Caco-2 (cell line): ENCODE data around the gene BRD1. TPM values are rescaled to one million over a fixed set of nuclear protein-coding genes. Genes with fewer than 3 reads are reported as not detected.

Experiments used
- BruUV-seq: library from RNA; stranded (reverse); fragments of 400-500 nt; replicated peaks from 2 replicates; lab custom pipeline; 2021; lab: Mats Ljungman, UMichigan
- CTCF ChIA-PET: fragments of 300-600 bp; sonication (Branson Sonifier 250); formaldehyde crosslinking; loops from one replicate; lab custom pipeline; 2022; ENCODE audit warnings: antibody characterized with exemption; lab: Charles Lee
- POLR2A ChIA-PET: fragments of 300-600 bp; sonication (Branson Sonifier 250); formaldehyde crosslinking; loops from one replicate; lab custom pipeline; 2022; ENCODE audit warnings: antibody characterized with exemption; lab: Charles Lee
- DNase-seq, 2 experiments: peaks; one replicate each; pipeline versions ENCODE4 v3.0.0 to v3.0.0-alpha.2; 2020 to 2022
- H3K27me3 ChIP-seq: replicated peaks from 2 replicates; pipeline ENCODE4 v1.6.0; 2011; ENCODE audit warnings: low read length; ENCODE audit not compliant: control insufficient read depth, insufficient read depth
- H3K36me3 ChIP-seq: 2 replicates; pipeline ENCODE4 v1.5.1; 2011; ENCODE audit warnings: low read length; ENCODE audit not compliant: control insufficient read depth, insufficient read depth
- H3K4me1 ChIP-seq: fragments of 250-450 bp; sonication (Bioruptor Pico); 2 replicates; pipeline ENCODE4 v1.5.1; 2020; ENCODE audit warnings: mild to moderate bottlenecking
- H3K4me3 ChIP-seq: 2 replicates; pipeline ENCODE4 v1.5.1; 2011; ENCODE audit warnings: low read depth, mild to moderate bottlenecking, control low read depth, low read length
- H3K9me3 ChIP-seq: fragments of 250-450 bp; sonication (Bioruptor Pico); 2 replicates; pipeline ENCODE4 v1.5.1; 2020; ENCODE audit warnings: mild to moderate bottlenecking, moderate library complexity
- H3K27ac Mint-ChIP-seq: one replicate; pipeline ENCODE4 v1.8.0; 2022; ENCODE audit warnings: mixed read lengths; ENCODE audit not compliant: unreplicated experiment
- H3K27me3 Mint-ChIP-seq: one replicate; pipeline ENCODE4 v1.8.0; 2022; ENCODE audit warnings: mixed read lengths; ENCODE audit not compliant: insufficient read depth, unreplicated experiment
- H3K36me3 Mint-ChIP-seq: one replicate; pipeline ENCODE4 v1.8.0; 2022; ENCODE audit warnings: mild to moderate bottlenecking, mixed read lengths; ENCODE audit not compliant: insufficient read depth, unreplicated experiment
- H3K4me1 Mint-ChIP-seq: one replicate; pipeline ENCODE4 v1.8.0; 2022; ENCODE audit warnings: low read depth, mixed read lengths; ENCODE audit not compliant: unreplicated experiment
- H3K4me3 Mint-ChIP-seq: one replicate; pipeline ENCODE4 v1.8.0; 2022; ENCODE audit warnings: mild to moderate bottlenecking, moderate library complexity, mixed read lengths; ENCODE audit not compliant: unreplicated experiment
- H3K9me3 Mint-ChIP-seq: one replicate; pipeline ENCODE4 v1.8.0; 2022; ENCODE audit warnings: mixed read lengths; ENCODE audit not compliant: unreplicated experiment
- intact Hi-C: fragments of 100-400 bp; cut with micrococcal nuclease; formaldehyde crosslinking; loops from one replicate; pipeline ENCODE4 v1.10.0; 2022; ENCODE audit not compliant: unreplicated experiment
- total RNA-seq: library from RNA; stranded (reverse); gene quantifications from 2 replicates; pipeline ENCODE4 v1.2.3, GENCODE V29; 2022
- TF ChIP-seq, protein P1 (sequence below), 2 experiments: fragments of 200-600 bp in 1 of 2; IDR thresholded peaks; 1 replicate in 1 of 2; 2 replicates in 1 of 2; pipeline versions ENCODE4 v1.5.1 to v1.8.0; 2011 to 2022; ENCODE audit warnings: antibody characterized with exemption in 1 of 2, control low read depth in 1 of 2, inconsistent platforms in 1 of 2, low read depth in 1 of 2, low read length in 1 of 2, mild to moderate bottlenecking in 1 of 2, moderate library complexity in 1 of 2; ENCODE audit not compliant: insufficient read depth in 1 of 2, severe bottlenecking in 1 of 2, unreplicated experiment in 1 of 2

Gene BRD1
- total RNA-seq, 1 experiment from 2014 or later: 46.9 TPM

DNA sequence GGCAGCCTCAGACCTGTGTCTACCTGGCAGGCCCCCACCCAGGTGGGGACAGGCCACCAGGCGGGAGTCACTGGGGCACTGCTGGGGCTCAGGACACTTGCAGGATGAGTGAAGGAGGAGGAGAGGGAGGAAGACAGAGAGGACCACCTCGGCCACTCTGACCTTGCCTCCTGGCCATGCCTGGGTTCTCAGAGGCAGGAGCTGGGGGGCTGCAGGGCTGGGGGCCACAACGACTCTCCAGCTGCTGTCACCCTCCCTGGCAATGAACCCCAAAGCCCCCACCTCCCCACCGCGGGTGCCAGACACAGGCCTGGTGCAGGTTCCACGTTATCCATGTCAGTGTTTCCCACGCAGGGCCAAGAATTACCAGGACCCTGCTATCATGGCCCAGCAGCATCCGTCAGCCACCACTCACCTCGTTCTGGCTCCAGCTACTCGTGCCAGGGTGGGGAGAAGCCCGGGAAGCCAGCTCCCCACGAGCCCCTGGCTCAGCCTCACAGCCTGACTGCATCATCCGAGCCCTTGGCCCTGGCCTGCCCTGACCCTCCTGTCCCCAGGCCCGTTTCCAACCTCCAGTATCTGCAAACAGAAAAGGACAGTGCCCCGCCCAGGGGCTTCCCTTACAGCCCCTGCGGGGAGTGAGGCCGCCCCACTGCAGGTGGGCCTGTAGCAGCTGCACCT is 62.4 kb downstream of the BRD1 start:
- Mint-ChIP-seq H3K36me3 (peaks cover 39% of the 10 kb centered on the region), H3K27me3 (no peaks in the 10 kb centered on the region), H3K4me3 (no peak overlapping the region), H3K4me1 (no peaks in the 10 kb centered on the region), H3K27ac (no peak overlapping the region), H3K9me3 (peaks cover 18% of the 10 kb centered on the region)
- Histone ChIP-seq H3K4me3 (no peak overlapping the region), H3K27me3 (no peaks in the 10 kb centered on the region), H3K36me3 (no peaks in the 10 kb centered on the region), H3K4me1 (no peaks in the 10 kb centered on the region), H3K9me3 (peaks cover 12% of the 10 kb centered on the region)
- peak in 1 of 2 experiments; percentile 30 for DNase-seq
- TF ChIP-seq, protein P1, sequence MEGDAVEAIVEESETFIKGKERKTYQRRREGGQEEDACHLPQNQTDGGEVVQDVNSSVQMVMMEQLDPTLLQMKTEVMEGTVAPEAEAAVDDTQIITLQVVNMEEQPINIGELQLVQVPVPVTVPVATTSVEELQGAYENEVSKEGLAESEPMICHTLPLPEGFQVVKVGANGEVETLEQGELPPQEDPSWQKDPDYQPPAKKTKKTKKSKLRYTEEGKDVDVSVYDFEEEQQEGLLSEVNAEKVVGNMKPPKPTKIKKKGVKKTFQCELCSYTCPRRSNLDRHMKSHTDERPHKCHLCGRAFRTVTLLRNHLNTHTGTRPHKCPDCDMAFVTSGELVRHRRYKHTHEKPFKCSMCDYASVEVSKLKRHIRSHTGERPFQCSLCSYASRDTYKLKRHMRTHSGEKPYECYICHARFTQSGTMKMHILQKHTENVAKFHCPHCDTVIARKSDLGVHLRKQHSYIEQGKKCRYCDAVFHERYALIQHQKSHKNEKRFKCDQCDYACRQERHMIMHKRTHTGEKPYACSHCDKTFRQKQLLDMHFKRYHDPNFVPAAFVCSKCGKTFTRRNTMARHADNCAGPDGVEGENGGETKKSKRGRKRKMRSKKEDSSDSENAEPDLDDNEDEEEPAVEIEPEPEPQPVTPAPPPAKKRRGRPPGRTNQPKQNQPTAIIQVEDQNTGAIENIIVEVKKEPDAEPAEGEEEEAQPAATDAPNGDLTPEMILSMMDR (IDR thresholded peaks at IDR 0.05; ENCODE audit: insufficient read depth in 1 of 2, low read depth in 1 of 2, low read length in 1 of 2, severe bottlenecking in 1 of 2, unreplicated experiment in 1 of 2): no peak
- intact Hi-C loops: loop anchor here (5.0 kb wide), 1 partner anchor 267 kb away; no protein-coding TSS in a partner anchor
- ChIA-PET POLR2A (no interaction called here), CTCF (no interaction called here)
- no TSS peak for BruUV-seq

DNA sequence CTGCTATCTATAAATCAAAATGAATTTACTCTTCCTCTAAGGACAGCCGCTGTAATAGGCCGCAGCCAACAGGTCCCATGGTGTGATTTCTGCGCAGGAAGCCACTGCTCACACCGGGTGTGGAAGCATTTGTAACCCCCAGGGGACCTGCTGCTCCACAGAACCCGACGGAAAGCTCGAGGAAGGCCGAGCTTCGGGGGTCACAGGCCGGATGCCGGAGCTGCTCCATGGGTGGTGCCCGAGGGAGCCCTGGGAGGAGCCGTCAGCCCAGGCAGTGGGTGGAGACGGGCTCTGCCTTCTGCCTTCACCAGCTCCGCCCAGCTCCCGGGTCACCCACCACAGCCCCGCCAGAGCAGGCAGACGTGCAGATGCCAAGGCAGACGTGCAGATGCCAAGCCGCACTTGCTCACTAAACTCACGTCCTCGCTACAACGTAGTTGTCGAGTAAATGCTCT is 63.5 kb downstream of the BRD1 start:
- DNase-seq: no peak
- Histone ChIP-seq H3K4me1 (no peaks in the 10 kb centered on the region), H3K4me3 (no peak overlapping the region), H3K9me3 (peaks cover 12% of the 10 kb centered on the region), H3K27me3 (no peaks in the 10 kb centered on the region), H3K36me3 (no peaks in the 10 kb centered on the region)
- Mint-ChIP-seq H3K4me1 (no peaks in the 10 kb centered on the region), H3K27me3 (no peaks in the 10 kb centered on the region), H3K9me3 (peaks cover 18% of the 10 kb centered on the region), H3K27ac (no peak overlapping the region), H3K4me3 (no peak overlapping the region), H3K36me3 (peaks cover 31% of the 10 kb centered on the region)
- ChIA-PET CTCF (no interaction called here), POLR2A (no interaction called here)
- no TSS peak for BruUV-seq
- intact Hi-C loops: no loop called here
- TF ChIP-seq, protein P1 (IDR thresholded peaks at IDR 0.05; ENCODE audit: insufficient read depth in 1 of 2, low read depth in 1 of 2, low read length in 1 of 2, severe bottlenecking in 1 of 2, unreplicated experiment in 1 of 2): no peak

DNA sequence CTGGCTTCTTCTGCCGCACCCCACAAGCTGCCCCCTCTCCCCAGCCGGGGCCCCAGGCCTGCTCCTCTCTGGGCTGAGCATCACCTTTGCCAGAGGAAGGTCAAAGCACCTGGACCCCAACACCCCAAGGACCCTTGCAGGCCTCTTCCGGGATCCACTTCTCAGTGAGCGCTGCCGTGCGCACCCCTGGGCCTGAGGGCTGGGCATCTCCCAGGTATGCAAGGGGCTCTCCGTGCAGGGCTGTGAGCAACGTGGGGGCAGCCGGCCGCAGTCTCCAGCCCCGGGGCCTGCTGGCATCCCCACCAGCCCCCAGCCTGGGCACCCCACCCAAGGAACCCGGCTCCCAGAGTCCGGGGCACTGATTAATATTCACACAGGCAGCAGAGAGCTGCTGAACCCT is 64.0 kb downstream of the BRD1 start:
- Histone ChIP-seq H3K36me3 (no peaks in the 10 kb centered on the region), H3K4me3 (no peak overlapping the region), H3K27me3 (no peaks in the 10 kb centered on the region), H3K4me1 (no peaks in the 10 kb centered on the region), H3K9me3 (peaks cover 12% of the 10 kb centered on the region)
- ChIA-PET CTCF (no interaction called here), POLR2A (no interaction called here)
- TF ChIP-seq, protein P1 (IDR thresholded peaks at IDR 0.05; ENCODE audit: insufficient read depth in 1 of 2, low read depth in 1 of 2, low read length in 1 of 2, severe bottlenecking in 1 of 2, unreplicated experiment in 1 of 2): no peak
- Mint-ChIP-seq H3K27me3 (no peaks in the 10 kb centered on the region), H3K4me1 (no peaks in the 10 kb centered on the region), H3K27ac (no peak overlapping the region), H3K36me3 (peaks cover 31% of the 10 kb centered on the region), H3K9me3 (peaks cover 18% of the 10 kb centered on the region), H3K4me3 (no peak overlapping the region)
- no peak for DNase-seq
- BruUV-seq: no TSS peak
- intact Hi-C loops: no loop called here
